Mucosa of rectum (tissue), 2 donors: ENCODE results near the gene RASSF5.
A peak's percentile ranks its signal among the peaks of the same experiment; 100 is the strongest.

Experiments
- H3K27ac ChIP-seq, 2 donors: one replicate each; pipeline ENCODE4 v1.7.0; 2013; ENCODE audit warnings: inconsistent platforms in 2 of 2, low read depth in 2 of 2, low read length in 2 of 2
- H3K27me3 ChIP-seq, 2 donors: one replicate each; pipeline ENCODE4 v1.7.0; 2013; ENCODE audit warnings: low read length in 2 of 2; ENCODE audit not compliant: control insufficient read depth in 2 of 2, insufficient read depth in 2 of 2
- H3K36me3 ChIP-seq, 2 donors: one replicate each; pipeline ENCODE4 v1.7.0; 2013; ENCODE audit warnings: low read length in 2 of 2; ENCODE audit not compliant: control insufficient read depth in 2 of 2, insufficient read depth in 2 of 2
- H3K4me1 ChIP-seq, 2 donors: one replicate each; pipeline ENCODE4 v1.7.0; 2013; ENCODE audit warnings: low read length in 2 of 2, mild to moderate bottlenecking in 1 of 2; ENCODE audit not compliant: control insufficient read depth in 2 of 2, insufficient read depth in 2 of 2
- H3K4me3 ChIP-seq, 2 donors: one replicate each; pipeline ENCODE4 v1.7.0; 2013; ENCODE audit warnings: low read length in 2 of 2
- H3K9ac ChIP-seq, 2 donors: one replicate each; pipeline ENCODE4 v1.7.0; 2013; ENCODE audit warnings: low read length in 2 of 2, low read depth in 1 of 2, mild to moderate bottlenecking in 1 of 2
- H3K9me3 ChIP-seq, 2 donors: one replicate each; pipeline ENCODE4 v1.7.0; 2013; ENCODE audit warnings: low read length in 2 of 2; ENCODE audit not compliant: control insufficient read depth in 2 of 2
- donor health status: healthy.
- donor health status: Normal muscosa, but diverticular disease.

RASSF5 gene

DNA sequence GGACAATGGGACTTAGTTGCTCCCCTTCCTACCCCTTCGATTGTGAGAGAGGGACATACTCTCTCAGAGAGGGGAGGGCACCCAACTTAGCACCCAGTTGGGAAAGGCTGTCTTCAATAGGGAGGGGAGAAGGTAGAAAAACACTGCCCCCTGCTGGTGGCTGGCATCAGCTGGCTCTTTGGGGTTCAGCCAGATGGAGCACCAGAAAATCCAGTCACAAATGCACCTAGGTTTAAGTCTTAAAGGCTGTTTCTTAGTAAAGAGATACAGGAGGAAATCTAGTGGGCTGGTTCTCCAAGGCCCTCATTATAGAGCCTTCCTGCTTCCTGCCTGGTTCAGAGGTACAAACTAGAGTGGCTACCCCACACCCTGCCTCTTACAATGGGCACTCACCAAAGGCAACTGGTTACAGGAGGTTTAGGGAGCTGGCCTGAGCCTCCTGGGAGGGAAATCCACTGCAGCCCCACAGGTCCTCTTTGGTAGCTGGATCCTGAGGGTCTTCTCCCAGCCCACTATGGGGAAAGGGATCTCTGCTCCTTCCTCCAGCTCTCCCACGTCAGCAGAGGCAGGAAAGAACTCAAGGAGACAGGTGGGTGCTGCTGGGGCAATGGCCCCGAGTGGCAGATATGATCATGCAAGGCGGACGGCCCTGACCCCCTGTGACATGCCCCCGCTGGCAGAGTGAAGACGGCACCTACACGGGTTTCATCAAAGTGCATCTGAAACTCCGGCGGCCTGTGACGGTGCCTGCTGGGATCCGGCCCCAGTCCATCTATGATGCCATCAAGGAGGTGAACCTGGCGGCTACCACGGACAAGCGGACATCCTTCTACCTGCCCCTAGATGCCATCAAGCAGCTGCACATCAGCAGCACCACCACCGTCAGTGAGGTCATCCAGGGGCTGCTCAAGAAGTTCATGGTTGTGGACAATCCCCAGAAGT lies 76.6 kb downstream of the RASSF5 start:
- peak overlapping the region in 1 of 2 donors; percentile 13 for H3K27ac ChIP-seq
- H3K27me3 ChIP-seq, result no peaks in the 10 kb centered on the region
- H3K4me3 ChIP-seq, result no peak overlapping the region
- H3K36me3 ChIP-seq, result peaks cover 37 to 46% of the 10 kb centered on the region in 2 donors
- no peaks in the 10 kb centered on the region for H3K9me3 ChIP-seq
- peaks cover 0 to 14% of the 10 kb centered on the region in 2 donors for H3K4me1 ChIP-seq
- no peak overlapping the region for H3K9ac ChIP-seq

GRCh38 chr1:206584683-206585082 lies 77.4 kb downstream of the RASSF5 start:
- no peaks in the 10 kb centered on the region for H3K27me3 ChIP-seq
- peaks cover 39 to 46% of the 10 kb centered on the region in 2 donors for H3K36me3 ChIP-seq
- H3K27ac ChIP-seq, result no peak overlapping the region
- H3K4me3 ChIP-seq, result no peak overlapping the region
- no peaks in the 10 kb centered on the region for H3K9me3 ChIP-seq
- peaks cover 0 to 13% of the 10 kb centered on the region in 2 donors for H3K4me1 ChIP-seq
- no peak overlapping the region for H3K9ac ChIP-seq

DNA sequence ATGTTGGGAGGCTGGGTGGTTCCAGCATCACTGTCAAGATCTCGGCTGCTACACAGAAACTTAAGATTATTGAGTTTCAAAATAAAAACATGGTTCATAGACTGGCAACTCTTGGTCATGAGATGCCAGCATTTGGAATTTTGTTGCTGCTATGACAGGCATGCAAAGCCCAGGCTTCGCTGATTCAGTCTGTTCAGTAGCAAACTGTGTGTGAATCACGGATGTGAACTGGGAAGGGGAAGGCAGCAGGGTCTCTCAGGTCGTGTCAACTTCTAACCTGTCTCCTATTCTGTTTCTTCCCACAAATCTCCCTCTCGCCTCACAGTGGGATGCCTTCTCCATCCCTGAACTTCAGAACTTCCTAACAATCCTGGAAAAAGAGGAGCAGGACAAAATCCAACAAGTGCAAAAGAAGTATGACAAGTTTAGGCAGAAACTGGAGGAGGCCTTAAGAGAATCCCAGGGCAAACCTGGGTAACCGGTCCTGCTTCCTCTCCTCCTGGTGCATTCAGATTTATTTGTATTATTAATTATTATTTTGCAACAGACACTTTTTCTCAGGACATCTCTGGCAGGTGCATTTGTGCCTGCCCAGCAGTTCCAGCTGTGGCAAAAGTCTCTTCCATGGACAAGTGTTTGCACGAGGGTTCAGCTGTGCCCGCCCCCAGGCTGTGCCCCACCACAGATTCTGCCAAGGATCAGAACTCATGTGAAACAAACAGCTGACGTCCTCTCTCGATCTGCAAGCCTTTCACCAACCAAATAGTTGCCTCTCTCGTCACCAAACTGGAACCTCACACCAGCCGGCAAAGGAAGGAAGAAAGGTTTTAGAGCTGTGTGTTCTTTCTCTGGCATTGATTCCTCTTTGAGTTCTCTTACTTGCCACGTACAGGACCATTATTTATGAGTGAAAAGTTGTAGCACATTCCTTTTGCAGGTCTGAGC lies 79.4 kb downstream of the RASSF5 start:
- Histone ChIP-seq H3K4me1 (peaks cover 0 to 3% of the 10 kb centered on the region in 2 donors), H3K9me3 (no peaks in the 10 kb centered on the region), H3K27me3 (no peaks in the 10 kb centered on the region), H3K36me3 (peaks cover 49% of the 10 kb centered on the region in 2 donors), H3K9ac (no peak overlapping the region), H3K4me3 (no peak overlapping the region), H3K27ac (no peak overlapping the region)

GRCh38 chr1:206587904-206588303 lies 80.6 kb downstream of the RASSF5 start:
- no peak overlapping the region for H3K27ac ChIP-seq
- peaks cover 57 to 58% of the 10 kb centered on the region in 2 donors for H3K36me3 ChIP-seq
- H3K9ac ChIP-seq, result no peak overlapping the region

DNA sequence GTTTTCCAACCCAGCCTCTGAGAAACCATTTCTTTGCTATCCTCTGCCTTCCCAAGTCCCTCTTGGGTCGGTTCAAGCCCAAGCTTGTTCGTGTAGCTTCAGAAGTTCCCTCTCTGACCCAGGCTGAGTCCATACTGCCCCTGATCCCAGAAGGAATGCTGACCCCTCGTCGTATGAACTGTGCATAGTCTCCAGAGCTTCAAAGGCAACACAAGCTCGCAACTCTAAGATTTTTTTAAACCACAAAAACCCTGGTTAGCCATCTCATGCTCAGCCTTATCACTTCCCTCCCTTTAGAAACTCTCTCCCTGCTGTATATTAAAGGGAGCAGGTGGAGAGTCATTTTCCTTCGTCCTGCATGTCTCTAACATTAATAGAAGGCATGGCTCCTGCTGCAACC lies 81.2 kb downstream of the RASSF5 start:
- Histone ChIP-seq H3K4me3 (no peak overlapping the region), H3K9me3 (no peaks in the 10 kb centered on the region), H3K27ac (peak overlapping the region in 1 of 2 donors; percentile 5), H3K36me3 (peaks cover 60 to 62% of the 10 kb centered on the region in 2 donors), H3K9ac (no peak overlapping the region), H3K4me1 (peaks cover 0 to under 1% of the 10 kb centered on the region in 2 donors), H3K27me3 (no peaks in the 10 kb centered on the region)

More at GRCh38 chr1:206587904-206588303, 80.6 kb downstream of the RASSF5 start:
- peaks cover 0 to 3% of the 10 kb centered on the region in 2 donors for H3K4me1 ChIP-seq
- no peaks in the 10 kb centered on the region for H3K27me3 ChIP-seq
- no peaks in the 10 kb centered on the region for H3K9me3 ChIP-seq
- H3K4me3 ChIP-seq, result no peak overlapping the region

DNA sequence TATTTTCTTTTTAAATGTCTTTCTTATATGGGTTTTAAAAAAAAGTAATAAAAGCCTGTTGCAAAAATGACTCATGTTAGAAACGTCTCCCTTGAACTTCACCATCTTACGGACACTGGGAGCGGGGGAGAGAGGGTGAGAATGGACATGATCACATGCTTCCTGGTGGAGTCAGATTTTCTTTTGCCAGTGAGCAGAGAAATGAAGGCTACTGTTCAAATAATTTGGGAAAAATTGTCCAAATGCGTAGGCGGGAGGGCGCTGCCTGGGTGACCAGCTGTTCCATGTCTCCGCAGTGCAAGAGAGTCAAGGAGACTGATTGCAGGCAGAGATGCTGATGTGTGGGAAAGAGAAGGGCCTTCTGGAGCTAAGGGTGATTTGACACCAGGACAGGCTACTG lies 81.9 kb downstream of the RASSF5 start:
- Histone ChIP-seq H3K27me3 (no peaks in the 10 kb centered on the region), H3K36me3 (peaks cover 62 to 64% of the 10 kb centered on the region in 2 donors), H3K4me1 (no peaks in the 10 kb centered on the region), H3K9me3 (no peaks in the 10 kb centered on the region), H3K9ac (no peak overlapping the region), H3K4me3 (no peak overlapping the region), H3K27ac (no peak overlapping the region)

DNA sequence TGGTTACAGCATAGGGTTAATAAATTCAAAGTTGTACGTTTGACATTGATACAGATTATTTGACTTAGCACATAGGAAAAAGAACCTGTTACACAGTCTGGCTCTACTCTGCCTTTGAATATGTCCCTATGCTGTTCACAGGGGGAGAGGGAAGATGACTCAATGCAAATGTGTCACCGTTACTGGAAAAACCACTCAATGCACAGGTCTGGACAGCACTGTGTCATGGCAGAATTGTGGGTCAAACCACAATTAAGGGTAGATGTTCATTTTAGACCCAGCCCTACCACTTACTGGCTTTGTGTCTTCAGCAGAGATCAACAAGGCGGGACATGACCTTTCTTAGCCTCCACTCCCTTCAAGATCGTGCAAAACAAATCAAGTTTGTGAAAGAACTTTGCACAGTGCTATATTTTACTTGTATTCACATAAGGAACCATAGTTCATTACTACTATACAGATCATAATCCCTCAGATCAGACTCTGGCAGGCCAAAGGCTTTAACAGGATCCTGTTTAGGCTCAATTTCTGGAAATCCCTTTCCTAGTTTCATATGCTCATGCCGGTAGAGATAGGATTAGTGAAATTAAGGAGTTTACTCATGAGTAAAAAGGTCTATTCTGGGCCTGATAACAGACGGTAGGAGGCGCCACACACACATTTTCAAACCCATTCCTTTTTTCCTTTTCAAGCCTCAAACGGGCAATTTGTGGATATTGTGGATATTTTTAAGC lies 82.9 kb downstream of the RASSF5 start:
- H3K36me3 ChIP-seq, result peaks cover 57 to 63% of the 10 kb centered on the region in 2 donors
- no peaks in the 10 kb centered on the region for H3K27me3 ChIP-seq
- no peak overlapping the region for H3K27ac ChIP-seq
- no peak overlapping the region for H3K4me3 ChIP-seq
- no peaks in the 10 kb centered on the region for H3K9me3 ChIP-seq
- H3K4me1 ChIP-seq, result no peaks in the 10 kb centered on the region
- no peak overlapping the region for H3K9ac ChIP-seq

DNA sequence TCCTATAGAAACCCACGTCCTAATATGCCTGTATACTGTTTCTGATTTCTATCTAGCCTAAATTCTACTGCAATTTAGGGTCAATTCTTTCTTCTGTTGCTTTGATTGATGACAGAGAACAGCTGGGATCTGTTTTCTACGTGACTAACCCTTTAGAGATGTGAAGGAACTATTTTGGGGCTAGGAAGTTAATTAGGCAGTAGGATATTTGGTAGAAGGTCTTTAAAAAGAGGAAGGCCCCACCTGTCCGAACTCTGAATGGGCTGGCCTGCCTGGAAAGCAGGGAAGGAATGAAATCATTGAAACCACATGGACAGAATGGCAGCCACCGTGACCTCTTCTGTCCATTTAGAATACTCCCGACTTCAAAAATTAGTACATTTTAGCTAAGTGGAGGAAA lies 83.9 kb downstream of the RASSF5 start:
- Histone ChIP-seq H3K27me3 (no peaks in the 10 kb centered on the region), H3K4me1 (no peaks in the 10 kb centered on the region), H3K36me3 (peaks cover 56 to 62% of the 10 kb centered on the region in 2 donors), H3K4me3 (no peak overlapping the region), H3K9me3 (no peaks in the 10 kb centered on the region), H3K9ac (no peak overlapping the region), H3K27ac (no peak overlapping the region)

GRCh38 chr1:206591696-206592095 lies 84.4 kb downstream of the RASSF5 start:
- no peak overlapping the region for H3K27ac ChIP-seq
- H3K4me1 ChIP-seq, result no peaks in the 10 kb centered on the region
- H3K9ac ChIP-seq, result no peak overlapping the region
- no peaks in the 10 kb centered on the region for H3K27me3 ChIP-seq
- H3K4me3 ChIP-seq, result no peak overlapping the region
- peaks cover 57 to 61% of the 10 kb centered on the region in 2 donors for H3K36me3 ChIP-seq
- no peaks in the 10 kb centered on the region for H3K9me3 ChIP-seq
